HepG2 (cell line): ENCODE measurements around the gene ARL2. TPM values are rescaled to one million over a fixed set of nuclear protein-coding genes. Genes with fewer than 3 reads are reported as not detected.

Experiments
- ATAC-seq: fragments of 200-7000 bp; cut with Tn5 transposase; 3 replicates; pipeline ENCODE4 v1.9.1; 2020; ENCODE audit warnings: mild to moderate bottlenecking, moderate library complexity
- BruUV-seq: library from RNA; stranded (reverse); fragments of 400-500 nt; replicated peaks from 2 replicates; lab custom pipeline; 2021; lab: Mats Ljungman, UMichigan
- CTCF ChIA-PET: fragments of 300-600 bp; formaldehyde crosslinking; extraction: SDS; loops from one replicate; lab custom pipeline; 2021; ENCODE audit warnings: low total read pairs, inconsistent platforms, low intra/inter-chr PET ratio; lab: Yijun Ruan, JAX
- POLR2A ChIA-PET: fragments of 350-600 bp; sonication (Branson Sonifier 250); formaldehyde crosslinking; loops from one replicate; lab custom pipeline; 2020; ENCODE audit warnings: antibody characterized with exemption, inconsistent platforms; lab: Yijun Ruan, JAX
- DNase-seq: peaks from one replicate; pipeline ENCODE4 v3.0.0-alpha.2; 2015; ENCODE audit warnings: low spot score
- FAIRE-seq: peaks from 3 replicates; lab custom pipeline; 2011; peaks lifted over from hg19 to GRCh38; lab: Jason Lieb, UNC
- H2AFZ ChIP-seq: one replicate; pipeline ENCODE4 v1.6.1; 2011; ENCODE audit warnings: low read length, inconsistent platforms
- H3K27ac ChIP-seq: fragments of 300-600 bp; 3 replicates; pipeline ENCODE4 v1.8.0; 2011; ENCODE audit warnings: mixed run types, mild to moderate bottlenecking, mixed read lengths, low read length, inconsistent platforms; ENCODE audit not compliant: insufficient read depth; ENCODE audit errors: extremely low read length
- H3K27me3 ChIP-seq, 2 experiments: fragments of 200-600 bp in 1 of 2; 2 replicates in 1 of 2; 3 replicates in 1 of 2; pipeline versions ENCODE4 v1.6.0 to v1.8.0; 2011; ENCODE audit warnings: low read length in 2 of 2, mild to moderate bottlenecking in 2 of 2, moderate library complexity in 2 of 2, inconsistent platforms in 1 of 2; ENCODE audit not compliant: insufficient read depth in 2 of 2, control insufficient read depth in 1 of 2
- H3K36me3 ChIP-seq, 2 experiments: fragments of 200-600 bp in 1 of 2; replicated peaks in 1 of 2; 2 replicates in 1 of 2; 3 replicates in 1 of 2; pipeline versions ENCODE4 v1.5.1 to v1.8.0; 2011; ENCODE audit warnings: low read length in 2 of 2, inconsistent platforms in 1 of 2; ENCODE audit not compliant: insufficient read depth in 2 of 2, control insufficient read depth in 1 of 2
- H3K4me1 ChIP-seq: 2 replicates; pipeline ENCODE4 v1.5.1; 2012; ENCODE audit warnings: low read length, inconsistent platforms; ENCODE audit not compliant: insufficient read depth
- H3K4me2 ChIP-seq: 2 replicates; pipeline ENCODE4 v1.6.0; 2011; ENCODE audit warnings: low read depth, low read length, inconsistent platforms
- H3K4me3 ChIP-seq, 3 experiments: fragments of 200-600 bp in 1 of 3; sonication (generic), shearing (Covaris generic) in 1 of 3; replicated peaks in 1 of 3; 2 replicates each; pipeline ENCODE4 v1.5.1; 2011 to 2016; ENCODE audit warnings: low read length in 3 of 3, inconsistent platforms in 2 of 3, low read depth in 2 of 3, mild to moderate bottlenecking in 2 of 3, control low read depth in 1 of 3, mixed read lengths in 1 of 3; ENCODE audit not compliant: insufficient read depth in 1 of 3
- H3K79me2 ChIP-seq: one replicate; pipeline ENCODE4 v1.6.1; 2011; ENCODE audit warnings: low read length, inconsistent platforms; ENCODE audit not compliant: insufficient read depth
- H3K9ac ChIP-seq: 2 replicates; pipeline ENCODE4 v1.6.0; 2011; ENCODE audit warnings: mild to moderate bottlenecking, low read depth, low read length, inconsistent platforms; ENCODE audit not compliant: insufficient read depth
- H3K9me3 ChIP-seq: 2 replicates; pipeline ENCODE4 v1.5.1; 2012; ENCODE audit warnings: mild to moderate bottlenecking, low read length
- H4K20me1 ChIP-seq: 2 replicates; pipeline ENCODE4 v1.6.0; 2011; ENCODE audit warnings: inconsistent platforms, mild to moderate bottlenecking, low read length, moderate library complexity; ENCODE audit not compliant: insufficient read depth
- ATF1 ChIP-seq: IDR thresholded peaks from 2 replicates; pipeline ENCODE4 v1.6.1; 2016; ENCODE audit warnings: mild to moderate bottlenecking, control low read depth
- GFI1 ChIP-seq: sonication (generic); formaldehyde crosslinking; IDR thresholded peaks from 2 replicates; pipeline ENCODE4 v1.5.0; 2020; ENCODE audit warnings: missing genetic modification reagents, mild to moderate bottlenecking, borderline replicate concordance
- HDAC1 ChIP-seq: sonication (generic); formaldehyde crosslinking; IDR thresholded peaks from 2 replicates; pipeline ENCODE4 v1.5.1; 2020; ENCODE audit warnings: mild to moderate bottlenecking, missing genetic modification reagents
- HNF4G ChIP-seq, 2 experiments: sonication (generic) in 1 of 2; formaldehyde crosslinking in 1 of 2; IDR thresholded peaks; 2 replicates each; pipeline versions ENCODE4 v1.4.0 to v1.6.1; 2011 to 2020; ENCODE audit warnings: borderline replicate concordance in 2 of 2, low read depth in 2 of 2, mild to moderate bottlenecking in 2 of 2, low read length in 1 of 2, missing genetic modification reagents in 1 of 2, moderate library complexity in 1 of 2
- KDM5B ChIP-seq: sonication (generic); formaldehyde crosslinking; IDR thresholded peaks from 2 replicates; pipeline ENCODE4 v1.4.0; 2020; ENCODE audit warnings: missing genetic modification reagents, mild to moderate bottlenecking, borderline replicate concordance
- KLF11 ChIP-seq: IDR thresholded peaks from 2 replicates; pipeline ENCODE4 v1.6.1; 2016; ENCODE audit warnings: missing compliant biosample characterization
- MAFK ChIP-seq, 2 experiments: IDR thresholded peaks in 1 of 2; conservative IDR thresholded peaks in 1 of 2; 2 replicates each; pipeline ENCODE4 v1.6.1; 2011; ENCODE audit warnings: improper control_type of control experiment in 2 of 2, low read length in 2 of 2
- MED13 ChIP-seq: sonication (generic); formaldehyde crosslinking; IDR thresholded peaks from 2 replicates; pipeline ENCODE4 v1.5.0; 2020; ENCODE audit warnings: missing genetic modification reagents
- MIER3 ChIP-seq: IDR thresholded peaks from 2 replicates; pipeline ENCODE4 v1.6.1; 2016; ENCODE audit warnings: missing compliant biosample characterization, borderline replicate concordance
- MXI1 ChIP-seq: IDR thresholded peaks from 3 replicates; pipeline ENCODE4 v1.6.1; 2012; ENCODE audit warnings: low read depth, low read length, inconsistent platforms, borderline replicate concordance
- NCOA1 ChIP-seq: sonication (generic); formaldehyde crosslinking; IDR thresholded peaks from 2 replicates; pipeline ENCODE4 v1.9.0; 2021; ENCODE audit warnings: missing genetic modification reagents
- NFIB ChIP-seq: sonication (generic); formaldehyde crosslinking; IDR thresholded peaks from 2 replicates; pipeline ENCODE4 v1.9.0; 2021; ENCODE audit warnings: missing genetic modification reagents, mild to moderate bottlenecking, borderline replicate concordance
- PHB2 ChIP-seq: fragments of 450-650 bp; IDR thresholded peaks from 2 replicates; pipeline ENCODE4 v1.6.1; 2018; ENCODE audit not compliant: partially characterized antibody
- POLR2AphosphoS2 ChIP-seq: IDR thresholded peaks from 2 replicates; pipeline ENCODE4 v1.6.1; 2011; ENCODE audit warnings: low read depth, low read length, improper control_type of control experiment
- SMAD3 ChIP-seq: sonication (generic); formaldehyde crosslinking; IDR thresholded peaks from 2 replicates; pipeline ENCODE4 v1.4.0; 2020; ENCODE audit warnings: missing genetic modification reagents
- SRY ChIP-seq: sonication (generic); formaldehyde crosslinking; IDR thresholded peaks from 2 replicates; pipeline ENCODE4 v1.8.0; 2022; ENCODE audit warnings: mild to moderate bottlenecking, missing genetic modification reagents
- TCF7 ChIP-seq: sonication (generic); IDR thresholded peaks from 2 replicates; pipeline ENCODE4 v1.6.1; 2016; ENCODE audit warnings: antibody characterized with exemption, low read depth
- ZNF234 ChIP-seq: sonication (generic); formaldehyde crosslinking; conservative IDR thresholded peaks from 2 replicates; pipeline ENCODE4 v1.5.1; 2020; ENCODE audit warnings: mild to moderate bottlenecking, missing genetic modification reagents
- ZNF83 ChIP-seq: sonication (generic); formaldehyde crosslinking; IDR thresholded peaks from 2 replicates; pipeline ENCODE4 v1.4.0; 2020; ENCODE audit warnings: missing genetic modification reagents, mild to moderate bottlenecking, borderline replicate concordance
- WGBS: methylation state at CpG from one replicate; pipeline ENCODE4 v1.1.6; 2017; ENCODE audit warnings: low lambda C conversion rate; 5-methylcytosine and 5-hydroxymethylcytosine counted together
- in situ Hi-C: cut with HindIII; loops from 2 replicates; pipeline ENCODE4 v1.10.0; 2017; ENCODE audit warnings: low pct_unique_long_range_greater_than_20kb; ENCODE audit not compliant: extremely low pct_ligation_motif_present
- intact Hi-C: fragments of 100-400 bp; cut with micrococcal nuclease; formaldehyde crosslinking; loops from one replicate; pipeline ENCODE4 v1.10.0; 2022; ENCODE audit not compliant: unreplicated experiment
- polyA plus RNA-seq, 8 experiments: library from polyadenylated mRNA; depleted of rRNA in 3 of 8; stranded (reverse) in 7 of 8; unstranded in 1 of 8; fragments of >200 nt; fragmentation: Illumina TruSeq in 4 of 8; extraction: Trizol in 4 of 8; gene quantifications; 2 replicates each; pipeline versions ENCODE4 v1.2.1 to v1.2.3, GENCODE V29; 2011 to 2016; ENCODE audit warnings: low read depth in 4 of 8, missing spikeins in 1 of 8, mixed read lengths in 1 of 8; ENCODE audit not compliant: insufficient read depth in 1 of 8
- total RNA-seq, 5 experiments: library from RNA; depleted of rRNA; stranded (reverse); fragments of >200 nt; fragmentation: Illumina TruSeq; extraction: Trizol; gene quantifications; 2 replicates each; pipeline ENCODE4 v1.2.3, GENCODE V29; 2016; ENCODE audit warnings: low read depth in 1 of 5
- TF ChIP-seq, protein P1 (sequence below): sonication (generic); formaldehyde crosslinking; conservative IDR thresholded peaks from 2 replicates; pipeline ENCODE4 v1.4.0; 2020; ENCODE audit warnings: missing genetic modification reagents
- TF ChIP-seq, protein P2 (sequence below): sonication (generic); formaldehyde crosslinking; conservative IDR thresholded peaks from 2 replicates; pipeline ENCODE4 v1.5.0; 2020; ENCODE audit warnings: missing genetic modification reagents

The ARL2 gene
- total and polyA plus RNA-seq, 2 of the 13 experiments (the other 11 are each of a cell fraction or from before 2014, with no cell fraction given), result 82.9 to 84.4 TPM

DNA sequence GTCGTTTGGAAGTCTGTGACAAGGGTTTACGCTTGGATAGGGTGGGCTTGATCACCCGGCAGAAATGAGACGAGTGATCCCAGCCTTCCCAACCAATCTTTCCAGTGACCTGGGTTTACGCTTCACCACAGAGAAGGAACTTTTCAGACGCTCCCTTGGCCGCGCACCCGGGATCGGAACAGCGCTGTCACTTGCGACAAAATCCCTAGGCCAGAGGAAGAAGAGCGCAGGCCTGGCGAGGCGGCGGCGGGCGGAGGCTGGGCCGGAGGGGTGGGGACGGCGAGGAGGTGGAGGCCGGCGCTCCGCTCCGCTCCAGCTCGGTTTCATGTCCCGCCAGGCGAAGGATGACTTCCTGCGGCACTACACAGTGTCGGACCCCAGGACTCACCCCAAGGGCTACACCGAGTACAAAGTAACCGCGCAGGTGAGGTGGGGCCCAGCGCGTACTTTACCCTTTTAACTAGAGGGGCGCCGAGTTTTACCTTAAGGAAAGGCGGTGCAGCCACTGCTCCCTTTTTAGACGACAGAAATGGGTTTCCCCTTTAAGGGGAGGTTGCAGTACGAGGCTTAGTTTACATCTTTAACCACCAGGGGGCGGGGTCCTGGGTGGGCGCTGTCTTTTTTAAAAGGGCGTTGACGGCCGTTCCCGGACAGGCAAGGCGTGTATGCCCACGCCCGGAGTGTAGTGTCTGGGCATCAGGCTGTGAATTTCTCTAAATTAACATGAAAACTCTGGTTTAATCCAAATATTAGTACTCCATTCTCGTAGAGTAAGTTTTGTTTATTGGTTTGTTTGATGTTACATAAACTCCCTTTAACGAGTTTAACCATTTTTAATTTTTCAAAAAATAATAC, 13.5 kb downstream of the ARL2 start, which contains the start of gene SNX15:
TSS of gene SNX15 (plus strand) at position 227 of the 855 bp plus-strand sequence. CDS start at position 326, 99 bp downstream.
- H3K36me3 ChIP-seq, result peaks cover 0 to 7% of the 10 kb centered on the region in 2 experiments; a peak in 3 of 5 replicates
- WGBS, result 2% methylated on average over 33 of the region's 51 CpGs
- CTCF ChIA-PET, result interaction anchor here (1.2 to 3.3 kb wide), 4 partner anchors 13 to 50 kb away, joined by 5 to 17 read pairs (median 8); partner anchors contain the start of gene ARL2
- H3K4me3 ChIP-seq, result peak within 1 kb of the TSS; percentile 68 to 78 (median 75)
- H3K27me3 ChIP-seq, result no peaks in the 10 kb centered on the region; a peak in 1 of 5 replicates
- peak within 1 kb of the TSS; percentile 72 for H3K9ac ChIP-seq
- peak within 1 kb of the TSS; percentile 81 for H3K4me2 ChIP-seq
- peaks cover 48% of the 10 kb centered on the region for H3K4me1 ChIP-seq
- POLR2A ChIA-PET, result interaction anchor here (0.7 to 2.6 kb wide), 7 partner anchors 13 to 107 kb away, joined by 3 to 10 read pairs (median 4); partner anchors contain the start of genes ARL2, SAC3D1, SYVN1 and ZNHIT2
- H3K27ac ChIP-seq, result peak within 1 kb of the TSS; percentile 85
- peak; percentile 89 for ATAC-seq
- peak within 1 kb of the TSS; percentile 84 for H2AFZ ChIP-seq
- peak; percentile 86 for FAIRE-seq
- peak; percentile 94 for DNase-seq
- no peaks in the 10 kb centered on the region for H4K20me1 ChIP-seq
- no TSS peak for BruUV-seq
- intact Hi-C loops, result loop anchor here (1.0 to 5.0 kb wide), 3 partner anchors 13 to 50 kb away; no protein-coding TSS in a partner anchor
- in situ Hi-C loops, result loop anchor here (5.0 kb wide), 1 partner anchor 40 kb away; no protein-coding TSS in a partner anchor
- no peaks in the 10 kb centered on the region for H3K79me2 ChIP-seq
- no peaks in the 10 kb centered on the region for H3K9me3 ChIP-seq
- TF ChIP-seq ZNF83 (CRISPR knock-in tag), result no peak
- TF ChIP-seq NCOA1 (CRISPR knock-in tag), result peak; percentile 51; the same call in 1 of the 2 replicates
- TF ChIP-seq HNF4G (IDR thresholded peaks at IDR 0.05; ENCODE audit: borderline replicate concordance, low read depth, low read length), result peak; percentile 24; the same call in 1 of the 2 replicates
- peak; percentile 71; the same call in 1 of the 2 replicates for TF ChIP-seq HNF4G (CRISPR knock-in tag; IDR thresholded peaks at IDR 0.05; ENCODE audit: borderline replicate concordance, low read depth)
- no peak for TF ChIP-seq SRY (CRISPR knock-in tag)
- peak; percentile 63; the same call in 1 of the 2 replicates for TF ChIP-seq HDAC1 (CRISPR knock-in tag)
- TF ChIP-seq MXI1, result peak; percentile 73; the same call in 2 of the 3 replicates
- no peak for TF ChIP-seq GFI1 (CRISPR knock-in tag)
- 0 out of 2 replicates have a peak, but pooled peaks have one; percentile 15 for TF ChIP-seq MIER3 (CRISPR knock-in tag)
- TF ChIP-seq TCF7, result no peak
- TF ChIP-seq PHB2, result no peak
- no peak for TF ChIP-seq ATF1 (CRISPR knock-in tag)
- TF ChIP-seq MED13 (CRISPR knock-in tag), result no peak
- TF ChIP-seq MAFK (conservative IDR thresholded peaks at IDR 0.05 in 1 of 2, IDR thresholded peaks at IDR 0.05 in 1 of 2; ENCODE audit: low read length in 2 of 2), result no peak
- peak; percentile 35; the same call in 1 of the 2 replicates for TF ChIP-seq KLF11
- no peak for TF ChIP-seq NFIB
- TF ChIP-seq SMAD3 (CRISPR knock-in tag), result peak; percentile 79; the same call in 1 of the 2 replicates
- TF ChIP-seq, protein P1, sequence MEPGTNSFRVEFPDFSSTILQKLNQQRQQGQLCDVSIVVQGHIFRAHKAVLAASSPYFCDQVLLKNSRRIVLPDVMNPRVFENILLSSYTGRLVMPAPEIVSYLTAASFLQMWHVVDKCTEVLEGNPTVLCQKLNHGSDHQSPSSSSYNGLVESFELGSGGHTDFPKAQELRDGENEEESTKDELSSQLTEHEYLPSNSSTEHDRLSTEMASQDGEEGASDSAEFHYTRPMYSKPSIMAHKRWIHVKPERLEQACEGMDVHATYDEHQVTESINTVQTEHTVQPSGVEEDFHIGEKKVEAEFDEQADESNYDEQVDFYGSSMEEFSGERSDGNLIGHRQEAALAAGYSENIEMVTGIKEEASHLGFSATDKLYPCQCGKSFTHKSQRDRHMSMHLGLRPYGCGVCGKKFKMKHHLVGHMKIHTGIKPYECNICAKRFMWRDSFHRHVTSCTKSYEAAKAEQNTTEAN (CRISPR knock-in tag), result 0 out of 2 replicates have a peak, but pooled peaks have one; percentile 27
- no peak for TF ChIP-seq POLR2AphosphoS2
- TF ChIP-seq ZNF234 (CRISPR knock-in tag), result no peak
- TF ChIP-seq KDM5B (CRISPR knock-in tag), result peak; percentile 90; the same call in 1 of the 2 replicates
- TF ChIP-seq, protein P2, sequence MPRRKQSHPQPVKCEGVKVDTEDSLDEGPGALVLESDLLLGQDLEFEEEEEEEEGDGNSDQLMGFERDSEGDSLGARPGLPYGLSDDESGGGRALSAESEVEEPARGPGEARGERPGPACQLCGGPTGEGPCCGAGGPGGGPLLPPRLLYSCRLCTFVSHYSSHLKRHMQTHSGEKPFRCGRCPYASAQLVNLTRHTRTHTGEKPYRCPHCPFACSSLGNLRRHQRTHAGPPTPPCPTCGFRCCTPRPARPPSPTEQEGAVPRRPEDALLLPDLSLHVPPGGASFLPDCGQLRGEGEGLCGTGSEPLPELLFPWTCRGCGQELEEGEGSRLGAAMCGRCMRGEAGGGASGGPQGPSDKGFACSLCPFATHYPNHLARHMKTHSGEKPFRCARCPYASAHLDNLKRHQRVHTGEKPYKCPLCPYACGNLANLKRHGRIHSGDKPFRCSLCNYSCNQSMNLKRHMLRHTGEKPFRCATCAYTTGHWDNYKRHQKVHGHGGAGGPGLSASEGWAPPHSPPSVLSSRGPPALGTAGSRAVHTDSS (CRISPR knock-in tag), result no peak
